Stimulated activated CD8-positive, alpha-beta memory T cell treated with anti-CD3 and anti-CD28 coated beads, Interleukin-15, amount 100 ng/mL, for 1 hour (primary cell): ENCODE measurements around the gene KCTD19.
"Not testable (repeated sequence)": the region's sequence is repeated elsewhere in the genome, so short reads cannot be mapped to it uniquely, and the experiment has no call there.

ENCODE experiments used
- DNase-seq: peaks from one replicate; pipeline ENCODE4 v3.0.0-alpha.2; 2020; ENCODE audit warnings: low read depth

Gene KCTD19

DNA sequence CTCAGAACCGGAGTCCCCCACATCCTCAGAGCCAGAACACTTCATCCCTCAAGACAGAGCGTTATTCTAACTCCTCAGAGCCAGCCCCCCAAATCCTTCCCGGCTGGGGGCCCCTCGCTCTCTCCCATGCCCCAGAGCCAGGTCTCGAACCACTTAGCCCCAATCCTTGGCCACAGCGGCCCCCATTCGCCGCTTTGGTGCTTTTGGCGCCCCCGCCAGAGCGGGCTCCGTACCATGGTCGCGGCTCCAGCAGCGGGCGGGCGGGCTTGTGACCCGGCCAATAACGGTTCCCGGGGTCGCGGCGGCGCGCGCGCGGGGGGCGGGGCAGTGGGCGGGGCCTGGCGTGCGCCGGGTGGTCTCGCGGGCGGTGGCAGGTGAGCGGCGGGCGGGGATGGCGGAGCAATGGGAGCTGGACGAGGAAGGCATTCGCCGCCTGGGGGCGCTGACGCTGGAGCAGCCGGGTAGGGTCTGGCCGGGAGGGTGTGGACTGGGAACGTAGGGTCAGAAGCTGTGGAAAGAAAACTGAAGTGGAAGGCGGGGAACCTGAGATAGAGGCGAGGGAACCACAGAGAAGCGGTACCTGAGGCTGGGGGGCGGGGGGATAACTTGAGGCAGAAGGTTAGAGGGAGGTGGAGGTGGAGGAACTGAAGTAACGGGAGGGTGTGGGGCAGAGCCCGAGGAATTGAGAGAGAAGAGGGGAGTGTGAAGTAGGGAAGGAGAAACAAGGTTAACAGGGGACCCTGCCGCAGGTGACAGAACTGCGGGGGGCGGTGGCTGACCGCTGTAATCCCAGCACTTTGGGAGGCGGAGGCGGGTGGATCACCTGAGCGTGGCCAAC lies at the start of gene KCTD19, which contains the start of gene LRRC36:
Gene KCTD19 (minus strand): TSS at position 270 of the 838 bp plus-strand sequence. CDS start 34 bp downstream, at position 236.
Gene LRRC36 (plus strand): TSS at position 344 of the 838 bp plus-strand sequence. CDS start 48 bp downstream, at position 392.
- peak; percentile 34 for DNase-seq

- DNase-seq = not testable (repeated sequence)
Measured at GRCh38 chr16:67376012-67376411, 49.5 kb upstream of the KCTD19 start.

- no peak for DNase-seq
Measured at GRCh38 chr16:67372664-67373063, 46.1 kb upstream of the KCTD19 start.

DNA sequence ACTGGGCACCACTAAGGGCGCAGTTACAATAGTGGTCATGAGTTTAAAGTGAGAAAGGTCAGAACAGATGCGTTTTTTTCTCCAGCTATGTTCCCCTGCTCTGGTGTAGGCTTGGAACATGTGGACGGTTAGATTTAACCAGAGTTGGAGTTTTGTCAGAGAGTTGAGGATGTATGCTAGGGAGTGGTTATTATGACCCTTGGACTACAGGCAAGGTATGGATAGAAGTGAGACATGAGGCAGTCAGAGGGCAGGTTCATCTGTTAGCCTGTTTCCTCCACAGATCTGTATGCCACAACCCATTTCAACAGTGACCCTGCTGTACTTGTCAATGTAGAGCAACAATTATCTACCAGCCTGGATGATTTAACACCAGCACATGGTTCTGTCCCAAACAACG lies 44.1 kb upstream of the KCTD19 start:
- no peak for DNase-seq

- no peak for DNase-seq
Measured at GRCh38 chr16:67364600-67365235, 38.2 kb upstream of the KCTD19 start.

GRCh38 chr16:67361038-67361437 lies 34.5 kb upstream of the KCTD19 start:
- DNase-seq = no peak

- not testable (repeated sequence) for DNase-seq
Measured at GRCh38 chr16:67359540-67360269, 33.2 kb upstream of the KCTD19 start.

DNA sequence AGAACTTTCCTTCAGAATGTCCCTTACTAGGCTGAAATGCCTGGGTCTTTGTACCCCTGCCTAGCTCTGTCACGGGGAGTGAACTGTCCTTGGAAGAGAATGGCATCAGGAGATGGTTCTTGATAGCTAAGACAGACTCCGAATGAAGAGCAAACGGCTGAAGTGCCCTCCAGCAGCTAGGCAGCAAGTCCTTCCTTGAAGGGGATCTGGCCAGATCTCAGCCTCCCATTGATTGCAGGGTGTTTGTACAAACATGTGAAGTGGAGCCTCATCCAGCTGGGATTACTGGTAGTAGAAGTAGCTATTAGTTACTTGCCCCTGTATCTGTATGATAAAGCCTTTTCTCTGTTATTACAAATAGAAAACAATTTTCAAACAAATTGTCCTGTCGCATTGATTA lies 31.0 kb upstream of the KCTD19 start:
- no peak for DNase-seq

DNA sequence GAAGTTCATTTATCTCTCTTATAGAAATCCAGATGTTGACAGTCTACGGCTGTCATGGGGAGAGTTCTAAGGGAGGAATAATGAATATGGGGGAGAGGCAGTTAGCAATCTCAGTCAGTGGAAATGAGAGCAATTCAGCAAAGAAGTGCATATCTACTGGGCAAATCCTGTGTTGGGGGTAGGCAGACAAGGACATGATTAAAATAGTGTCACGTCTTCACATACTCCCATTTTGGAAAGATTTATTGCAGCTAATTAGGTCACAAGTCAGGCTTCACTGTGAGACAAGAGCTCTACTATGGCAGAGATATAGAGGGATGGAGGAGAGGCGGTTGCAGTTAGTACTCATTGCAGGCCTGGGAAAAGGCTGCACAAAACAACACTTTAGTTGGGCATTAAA lies 29.9 kb upstream of the KCTD19 start:
- DNase-seq = no peak

DNA sequence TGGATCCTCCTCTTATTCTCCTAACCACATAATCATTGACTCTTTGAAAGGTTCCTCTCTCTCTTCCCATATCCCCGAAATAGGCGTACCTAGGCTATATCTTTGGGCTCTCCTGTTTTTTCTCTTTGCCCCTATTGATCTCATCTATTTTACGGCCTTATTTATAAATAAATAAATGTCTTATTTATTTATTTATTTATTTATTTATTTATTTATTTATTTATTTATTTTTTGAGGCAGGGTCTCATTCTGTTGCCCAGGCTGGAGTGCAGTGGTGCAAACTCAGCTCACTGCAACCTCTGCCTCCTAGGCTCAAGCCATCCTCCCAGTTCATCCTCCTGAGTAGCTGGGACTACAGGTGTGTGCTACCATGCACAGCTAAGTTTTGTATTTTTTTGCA lies 25.9 kb upstream of the KCTD19 start:
- DNase-seq = not testable (repeated sequence)

DNA sequence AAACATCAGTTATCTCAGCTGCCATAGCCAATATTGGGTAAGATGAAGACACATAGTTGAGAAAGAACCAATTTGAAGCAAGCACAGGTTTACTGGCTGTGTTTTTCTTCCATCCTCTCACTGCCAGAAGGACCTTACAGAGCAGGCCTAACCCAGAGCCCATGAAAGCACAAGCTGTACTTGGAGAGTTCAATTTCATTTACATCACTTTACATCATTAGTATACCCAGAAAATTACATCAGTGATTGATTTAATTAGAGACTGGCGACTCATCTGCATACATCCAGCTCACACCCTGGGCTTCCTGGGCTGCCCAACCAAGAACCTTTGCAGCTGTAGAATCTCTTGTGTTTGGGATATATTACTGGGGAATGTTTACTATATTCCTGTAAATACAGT lies 23.8 kb upstream of the KCTD19 start:
- no peak for DNase-seq

DNA sequence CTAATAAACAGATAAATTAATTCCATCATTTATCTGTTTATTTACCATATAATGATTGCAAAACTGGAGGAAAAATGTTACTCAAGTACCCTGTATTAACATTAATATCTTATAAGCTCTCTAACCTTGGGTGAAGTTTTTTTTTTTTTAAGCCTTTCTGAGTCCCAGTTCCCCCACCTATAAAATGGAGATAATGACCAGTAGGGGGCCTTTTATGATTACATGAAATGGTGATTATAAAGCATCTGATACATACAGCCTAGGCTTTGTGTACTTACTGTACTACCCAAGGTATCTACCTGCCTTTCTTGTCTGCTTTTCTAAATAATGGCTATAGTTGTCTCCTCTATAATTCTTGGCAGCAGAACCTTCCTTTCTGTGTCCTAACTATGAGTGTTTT lies 22.6 kb upstream of the KCTD19 start:
- DNase-seq = no peak

DNA sequence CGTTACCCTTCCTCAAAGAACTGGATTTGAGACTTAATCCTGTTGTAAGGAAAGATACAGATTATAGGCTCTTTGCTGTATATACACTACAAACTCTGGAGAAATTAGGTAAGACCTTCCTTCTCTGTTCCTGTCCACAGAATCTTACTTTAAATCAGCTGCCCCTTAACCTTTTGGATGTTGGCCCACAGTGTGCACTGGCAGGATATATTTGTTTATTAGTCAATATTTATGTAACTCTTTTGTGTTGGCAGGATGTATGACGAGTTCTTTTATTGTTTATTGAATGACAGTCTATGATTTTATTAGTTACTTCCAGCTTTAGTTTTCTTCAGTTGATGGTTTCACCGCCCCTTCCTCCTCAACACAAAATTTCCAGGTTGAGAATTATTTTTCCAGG lies 19.8 kb upstream of the KCTD19 start:
- no peak for DNase-seq

- no peak for DNase-seq
Measured at GRCh38 chr16:67345401-67345800, 18.9 kb upstream of the KCTD19 start.

- no peak for DNase-seq
Measured at GRCh38 chr16:67342616-67343015, 16.1 kb upstream of the KCTD19 start.

DNA sequence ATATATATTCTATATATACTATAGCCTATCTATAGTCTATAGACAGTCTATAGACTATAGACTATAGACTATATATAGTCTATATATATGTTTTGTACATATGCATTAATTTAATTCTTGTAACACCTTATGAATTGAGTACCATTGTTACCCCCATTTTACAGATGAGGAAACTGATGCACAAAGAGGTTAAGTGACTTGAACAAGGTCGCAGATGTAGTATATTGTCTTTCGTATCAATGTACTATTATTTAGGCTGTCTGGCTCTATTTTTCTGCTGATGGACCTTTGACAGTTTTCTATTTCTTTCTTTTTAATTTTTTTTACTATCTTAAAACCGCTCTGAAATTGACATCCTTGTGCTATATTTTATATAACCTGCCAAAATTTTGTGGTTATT lies 14.7 kb upstream of the KCTD19 start:
- DNase-seq = no peak

DNA sequence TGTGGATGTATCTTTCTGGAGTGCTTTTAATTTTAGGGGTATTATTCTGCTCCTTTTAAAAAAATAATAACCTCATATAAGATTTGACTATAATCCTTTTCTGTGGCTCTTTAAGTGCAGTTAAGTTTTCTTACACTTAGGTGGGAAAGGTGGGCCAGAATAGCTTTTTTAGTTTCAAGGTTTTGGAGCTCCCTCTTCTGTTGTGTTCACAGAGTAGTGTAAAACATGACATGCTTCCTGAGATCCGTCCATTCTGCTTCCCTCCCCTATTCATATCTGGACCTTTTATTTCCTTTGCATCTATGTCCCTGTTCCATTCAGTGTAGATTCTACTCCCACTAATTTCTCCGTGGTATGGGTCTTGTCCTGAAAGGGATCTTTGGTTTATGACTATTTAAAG lies 12.9 kb upstream of the KCTD19 start:
- no peak for DNase-seq

- no peak for DNase-seq
Measured at GRCh38 chr16:67336648-67337047, 10.1 kb upstream of the KCTD19 start.

DNA sequence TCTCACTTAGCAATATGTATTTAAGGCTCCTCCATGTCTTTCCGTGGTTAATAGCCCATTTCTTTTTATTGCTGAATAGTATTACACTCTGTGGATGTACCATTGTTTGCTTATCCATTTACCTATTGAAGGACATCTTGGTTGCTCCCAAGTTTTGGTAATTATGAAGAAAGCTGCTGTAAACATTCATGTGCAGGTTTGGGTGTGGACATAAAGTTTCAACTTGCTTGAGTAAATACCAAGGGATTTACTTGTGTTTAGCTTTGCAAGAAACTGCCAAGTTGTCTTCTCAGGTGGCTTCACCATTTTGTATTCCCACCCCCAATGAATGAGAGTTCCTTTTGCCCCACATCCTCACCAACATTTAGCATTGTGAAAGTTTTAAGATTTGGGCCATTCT lies 9.6 kb upstream of the KCTD19 start:
- no peak for DNase-seq

DNA sequence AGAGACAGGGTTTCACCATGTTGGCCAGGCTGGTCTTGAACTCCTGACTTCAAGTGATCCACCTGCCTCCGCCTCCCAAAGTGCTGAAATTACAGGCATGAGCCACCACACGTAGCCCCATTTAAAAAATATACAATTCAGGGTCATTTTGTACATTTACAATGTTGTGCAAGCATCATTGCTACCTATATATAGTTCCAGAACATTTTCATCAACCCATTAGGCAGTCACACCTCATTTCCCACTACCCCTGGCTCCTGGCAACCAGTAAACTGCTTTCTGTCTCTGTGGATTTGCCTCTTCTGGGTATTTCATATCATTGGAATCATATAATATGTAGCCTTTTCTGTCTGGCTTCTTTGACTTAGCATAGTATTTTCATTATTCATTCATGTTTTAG lies 6.8 kb upstream of the KCTD19 start:
- no peak for DNase-seq

- no peak for DNase-seq
Measured at GRCh38 chr16:67329901-67330300, 3.4 kb upstream of the KCTD19 start.

- no peak for DNase-seq
Measured at GRCh38 chr16:67327743-67328142, 1.2 kb upstream of the KCTD19 start.

DNA sequence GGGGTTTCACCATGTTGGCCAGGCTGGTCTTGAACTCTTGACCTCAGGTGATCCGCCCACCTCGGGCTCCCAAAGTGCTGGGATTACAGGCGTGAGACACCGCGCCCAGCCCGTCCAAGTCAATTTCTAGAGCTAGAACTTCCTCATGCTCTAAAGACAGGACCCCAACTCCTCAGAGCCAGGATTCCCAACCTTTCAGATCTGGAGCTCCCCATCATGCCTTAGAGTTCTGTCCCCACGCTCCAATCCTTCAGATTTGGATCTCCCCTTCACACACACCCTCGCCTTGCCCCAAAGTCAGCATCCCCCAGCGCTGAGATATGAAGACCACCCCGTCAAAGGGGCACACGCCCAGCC lies 448 bp downstream of the KCTD19 start:
- DNase-seq = no peak
